DND-41 (cell line): Measurements from ENCODE around the gene TAMM41.
A peak's percentile ranks its signal among the peaks of the same experiment; 100 is the strongest.

ENCODE experiments used
- ATAC-seq: fragments of 200-7000 bp; cut with Tn5 transposase; 3 replicates; pipeline ENCODE4 v1.9.1; 2021; ENCODE audit warnings: low read depth; ENCODE audit not compliant: insufficient read depth
- DNase-seq: peaks from one replicate; pipeline ENCODE4 v3.0.0-alpha.2; 2020
- H2AFZ ChIP-seq: 2 replicates; pipeline ENCODE4 v1.6.0; 2012; ENCODE audit warnings: low read depth, low read length
- H3K27ac ChIP-seq: 2 replicates; pipeline ENCODE4 v1.5.1; 2012; ENCODE audit warnings: low read length, inconsistent platforms
- H3K27me3 ChIP-seq: fragments of 200-600 bp; sonication (generic); 2 replicates; pipeline ENCODE4 v1.6.0; 2012; ENCODE audit warnings: low read length, mild to moderate bottlenecking, inconsistent platforms; ENCODE audit not compliant: insufficient read depth, poor library complexity
- H3K36me3 ChIP-seq: 2 replicates; pipeline ENCODE4 v1.5.1; 2012; ENCODE audit warnings: low read length, inconsistent platforms; ENCODE audit not compliant: insufficient read depth
- H3K4me1 ChIP-seq: 2 replicates; pipeline ENCODE4 v1.5.1; 2012; ENCODE audit warnings: mild to moderate bottlenecking, low read length; ENCODE audit not compliant: insufficient read depth
- H3K4me2 ChIP-seq: 2 replicates; pipeline ENCODE4 v1.6.0; 2012; ENCODE audit warnings: mild to moderate bottlenecking, moderate library complexity, low read length, inconsistent platforms; ENCODE audit not compliant: insufficient read depth
- H3K4me3 ChIP-seq, 2 experiments: fragments of 200-600 bp in 1 of 2; shearing (Covaris generic) in 1 of 2; 2 replicates each; pipeline ENCODE4 v1.5.1; 2012 to 2016; ENCODE audit warnings: inconsistent platforms in 2 of 2, low read length in 2 of 2, mild to moderate bottlenecking in 2 of 2, low read depth in 1 of 2, moderate library complexity in 1 of 2
- H3K79me2 ChIP-seq: 2 replicates; pipeline ENCODE4 v1.6.0; 2012; ENCODE audit warnings: low read length, inconsistent platforms; ENCODE audit not compliant: insufficient read depth
- H3K9ac ChIP-seq: 2 replicates; pipeline ENCODE4 v1.6.0; 2012; ENCODE audit warnings: low read depth, mild to moderate bottlenecking, inconsistent platforms, low read length, moderate library complexity
- H3K9me3 ChIP-seq: 2 replicates; pipeline ENCODE4 v1.5.1; 2012; ENCODE audit warnings: low read length, moderate library complexity, mild to moderate bottlenecking, inconsistent platforms; ENCODE audit not compliant: insufficient read depth, severe bottlenecking
- H4K20me1 ChIP-seq: 2 replicates; pipeline ENCODE4 v1.6.0; 2012; ENCODE audit warnings: low read length; ENCODE audit not compliant: insufficient read depth
- EZH2 ChIP-seq: IDR thresholded peaks from 3 replicates; pipeline ENCODE4 v1.6.1; 2012; ENCODE audit warnings: borderline replicate concordance, low read depth, mild to moderate bottlenecking, moderate library complexity, low read length, inconsistent platforms; ENCODE audit not compliant: severe bottlenecking
- TF ChIP-seq, protein P1 (sequence below): IDR thresholded peaks from 2 replicates; pipeline ENCODE4 v1.5.1; 2012; ENCODE audit warnings: borderline replicate concordance, low read length, moderate library complexity, mild to moderate bottlenecking; ENCODE audit not compliant: poor library complexity, severe bottlenecking; ENCODE audit errors: extremely low read depth

The TAMM41 gene

DNA sequence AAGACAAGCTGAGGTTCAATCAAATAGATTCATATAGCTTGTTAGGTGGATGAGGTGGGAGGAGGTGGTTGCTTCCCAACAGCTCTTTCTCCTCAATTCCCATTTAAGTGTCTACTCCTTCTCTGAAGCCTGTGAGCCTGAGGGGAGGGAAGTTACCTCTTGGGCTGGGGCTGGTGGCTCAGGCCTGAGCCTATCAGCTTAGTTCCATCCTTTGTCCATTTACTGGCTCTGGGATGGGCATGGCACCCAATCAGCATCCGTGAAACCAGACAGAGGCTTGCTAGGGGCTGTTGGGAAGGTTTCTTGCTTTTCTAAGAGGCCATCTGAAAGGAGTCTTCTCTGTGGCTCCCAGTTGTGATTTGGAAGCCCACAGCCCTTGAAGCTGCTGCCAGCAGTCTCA lies 57.3 kb downstream of the TAMM41 start:
- H3K4me2 ChIP-seq, result no peak overlapping the region
- peaks cover 61% of the 10 kb centered on the region for H3K36me3 ChIP-seq
- ATAC-seq, result no peak
- TF ChIP-seq EZH2, result no peak
- TF ChIP-seq, protein P1, sequence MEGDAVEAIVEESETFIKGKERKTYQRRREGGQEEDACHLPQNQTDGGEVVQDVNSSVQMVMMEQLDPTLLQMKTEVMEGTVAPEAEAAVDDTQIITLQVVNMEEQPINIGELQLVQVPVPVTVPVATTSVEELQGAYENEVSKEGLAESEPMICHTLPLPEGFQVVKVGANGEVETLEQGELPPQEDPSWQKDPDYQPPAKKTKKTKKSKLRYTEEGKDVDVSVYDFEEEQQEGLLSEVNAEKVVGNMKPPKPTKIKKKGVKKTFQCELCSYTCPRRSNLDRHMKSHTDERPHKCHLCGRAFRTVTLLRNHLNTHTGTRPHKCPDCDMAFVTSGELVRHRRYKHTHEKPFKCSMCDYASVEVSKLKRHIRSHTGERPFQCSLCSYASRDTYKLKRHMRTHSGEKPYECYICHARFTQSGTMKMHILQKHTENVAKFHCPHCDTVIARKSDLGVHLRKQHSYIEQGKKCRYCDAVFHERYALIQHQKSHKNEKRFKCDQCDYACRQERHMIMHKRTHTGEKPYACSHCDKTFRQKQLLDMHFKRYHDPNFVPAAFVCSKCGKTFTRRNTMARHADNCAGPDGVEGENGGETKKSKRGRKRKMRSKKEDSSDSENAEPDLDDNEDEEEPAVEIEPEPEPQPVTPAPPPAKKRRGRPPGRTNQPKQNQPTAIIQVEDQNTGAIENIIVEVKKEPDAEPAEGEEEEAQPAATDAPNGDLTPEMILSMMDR, result no peak
- H3K27me3 ChIP-seq, result no peaks in the 10 kb centered on the region
- no peak overlapping the region for H3K27ac ChIP-seq
- no peaks in the 10 kb centered on the region for H3K9me3 ChIP-seq
- no peak for DNase-seq
- H3K4me1 ChIP-seq, result no peaks in the 10 kb centered on the region
- no peak overlapping the region for H3K4me3 ChIP-seq
- H4K20me1 ChIP-seq, result no peaks in the 10 kb centered on the region
- no peak overlapping the region for H3K9ac ChIP-seq
- H2AFZ ChIP-seq, result no peak overlapping the region
- no peaks in the 10 kb centered on the region for H3K79me2 ChIP-seq

DNA sequence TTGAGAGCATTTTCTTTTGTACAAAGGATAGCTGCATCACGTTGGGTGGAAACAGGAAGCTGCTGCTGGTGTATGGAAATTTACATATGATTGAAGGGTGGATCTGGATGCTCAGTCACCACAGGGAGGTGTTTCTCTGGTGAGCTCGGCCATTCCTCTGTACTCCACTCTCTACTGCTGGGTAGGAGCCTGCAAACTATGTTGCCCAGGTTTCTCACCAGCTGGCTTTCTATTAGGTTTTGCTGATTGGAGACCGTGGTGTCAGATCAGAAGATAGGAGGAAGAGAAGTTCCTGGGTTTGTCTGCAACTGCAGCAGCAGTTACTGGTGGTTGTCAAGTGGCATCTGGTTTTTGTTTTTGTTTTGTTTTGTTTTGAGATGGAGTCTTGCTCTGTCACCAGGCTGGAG lies 61.7 kb downstream of the TAMM41 start:
- Histone ChIP-seq H3K9ac (no peak overlapping the region), H3K4me1 (no peaks in the 10 kb centered on the region), H3K4me3 (no peak overlapping the region), H3K79me2 (no peaks in the 10 kb centered on the region), H2AFZ (no peak overlapping the region), H3K36me3 (peaks cover 32% of the 10 kb centered on the region), H4K20me1 (no peaks in the 10 kb centered on the region), H3K27ac (no peak overlapping the region), H3K27me3 (no peaks in the 10 kb centered on the region), H3K4me2 (no peak overlapping the region), H3K9me3 (no peaks in the 10 kb centered on the region)
- ATAC-seq (peak; percentile 77), DNase-seq (peak; percentile 19)
- TF ChIP-seq, protein P1, result no peak
- TF ChIP-seq EZH2, result no peak

DNA sequence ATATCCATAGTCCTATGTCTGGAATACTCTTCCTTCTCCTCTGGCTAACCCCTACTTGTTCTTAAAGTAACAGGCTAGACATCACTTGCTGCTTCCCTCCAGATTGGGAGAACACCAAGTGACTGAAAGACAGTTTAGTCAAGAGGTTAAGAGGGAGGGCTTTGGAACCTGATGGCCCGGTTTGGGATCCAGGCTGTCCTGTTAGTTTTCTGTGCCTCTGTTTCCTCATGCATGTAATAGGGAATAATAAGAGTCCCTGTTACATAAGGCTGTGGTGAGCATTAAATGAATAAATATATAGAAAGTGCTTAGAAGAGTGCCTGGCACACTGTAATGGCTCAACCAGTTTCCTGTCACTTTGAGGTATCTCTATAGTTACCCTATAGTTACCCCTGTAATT lies 66.3 kb downstream of the TAMM41 start:
- no peaks in the 10 kb centered on the region for H4K20me1 ChIP-seq
- TF ChIP-seq EZH2, result no peak
- TF ChIP-seq, protein P1, result no peak
- ATAC-seq (no peak), DNase-seq (no peak)
- H3K4me1 ChIP-seq, result no peaks in the 10 kb centered on the region
- H3K36me3 ChIP-seq, result no peaks in the 10 kb centered on the region
- no peak overlapping the region for H3K27ac ChIP-seq
- no peaks in the 10 kb centered on the region for H3K27me3 ChIP-seq
- H3K4me2 ChIP-seq, result no peak overlapping the region
- H3K9ac ChIP-seq, result no peak overlapping the region
- no peaks in the 10 kb centered on the region for H3K9me3 ChIP-seq
- no peak overlapping the region for H3K4me3 ChIP-seq
- H3K79me2 ChIP-seq, result no peaks in the 10 kb centered on the region
- H2AFZ ChIP-seq, result no peak overlapping the region

DNA sequence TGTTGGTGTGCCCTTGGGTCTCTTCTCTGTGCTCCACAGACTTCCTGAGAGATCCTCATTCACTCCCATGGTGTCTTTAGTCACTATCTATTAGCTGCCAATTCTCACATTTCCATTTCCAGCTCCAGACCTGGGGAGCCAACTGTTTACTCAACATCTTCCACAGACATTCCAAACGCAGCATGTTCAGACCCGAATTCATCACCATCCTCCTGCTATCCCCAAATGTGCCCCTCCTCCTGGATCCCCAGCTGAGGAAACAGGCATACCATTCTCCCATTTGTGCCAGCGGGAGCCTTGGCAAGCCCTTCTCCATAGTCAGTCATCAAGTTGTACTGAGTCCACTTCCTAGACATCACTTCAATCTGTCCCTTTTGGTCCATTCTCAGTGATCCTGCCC lies 67.1 kb downstream of the TAMM41 start:
- Histone ChIP-seq H3K9ac (no peak overlapping the region), H4K20me1 (no peaks in the 10 kb centered on the region), H2AFZ (no peak overlapping the region), H3K4me3 (no peak overlapping the region), H3K27me3 (no peaks in the 10 kb centered on the region), H3K79me2 (no peaks in the 10 kb centered on the region), H3K27ac (no peak overlapping the region), H3K9me3 (no peaks in the 10 kb centered on the region), H3K4me1 (no peaks in the 10 kb centered on the region), H3K4me2 (no peak overlapping the region), H3K36me3 (no peaks in the 10 kb centered on the region)
- DNase-seq (no peak), ATAC-seq (no peak)
- TF ChIP-seq, protein P1, result no peak
- TF ChIP-seq EZH2, result no peak
